Spleen (tissue), 11 donors: Measurements from ENCODE around the gene EPSTI1. TPM values are rescaled to one million over a fixed set of nuclear protein-coding genes. Genes with fewer than 3 reads are reported as not detected.

Experiments
- DNase-seq: peaks from one replicate; pipeline ENCODE4 v3.0.0-alpha.2; 2020
- H3K27ac ChIP-seq, 8 donors: fragments of 200-600 bp; sonication (generic) in 7 of 8; 1 replicate in 4 of 8; 2 replicates in 4 of 8; pipeline versions ENCODE4 v1.5.0 to v1.8.0; 2016 to 2021; ENCODE audit warnings: inconsistent platforms in 4 of 8, mild to moderate bottlenecking in 4 of 8, moderate library complexity in 1 of 8
- H3K27me3 ChIP-seq, 7 donors: fragments of 200-600 bp; sonication (generic) in 6 of 7; replicated peaks in 1 of 7; 1 replicate in 4 of 7; 2 replicates in 3 of 7; pipeline versions ENCODE4 v1.5.0 to v1.8.0; 2016 to 2021; ENCODE audit warnings: inconsistent platforms in 3 of 7, mild to moderate bottlenecking in 1 of 7
- H3K36me3 ChIP-seq, 6 donors: fragments of 200-600 bp; sonication (generic) in 5 of 6; 1 replicate in 4 of 6; 2 replicates in 2 of 6; pipeline versions ENCODE4 v1.5.0 to v1.8.0; 2016 to 2021; ENCODE audit warnings: inconsistent platforms in 2 of 6
- H3K4me1 ChIP-seq, 6 donors: fragments of 200-600 bp; sonication (generic) in 5 of 6; 1 replicate in 3 of 6; 2 replicates in 3 of 6; pipeline versions ENCODE4 v1.5.0 to v1.8.0; 2016 to 2021; ENCODE audit warnings: inconsistent platforms in 3 of 6
- H3K4me3 ChIP-seq, 8 donors: fragments of 200-600 bp; sonication (generic) in 7 of 8; 1 replicate in 4 of 8; 2 replicates in 4 of 8; pipeline versions ENCODE4 v1.5.0 to v1.8.0; 2016 to 2021; ENCODE audit warnings: inconsistent platforms in 4 of 8, mild to moderate bottlenecking in 4 of 8, moderate library complexity in 2 of 8
- H3K9me3 ChIP-seq, 8 donors: fragments of 200-600 bp; sonication (generic) in 7 of 8; 1 replicate in 4 of 8; 2 replicates in 4 of 8; pipeline versions ENCODE4 v1.5.0 to v1.8.0; 2016 to 2021; ENCODE audit warnings: inconsistent platforms in 4 of 8
- CTCF ChIP-seq, 11 experiments: fragments of 200-600 bp in 7 of 11; fragments of 450-650 bp in 4 of 11; sonication (generic) in 4 of 11; IDR thresholded peaks in 8 of 11; conservative IDR thresholded peaks in 3 of 11; 1 replicate in 7 of 11; 2 replicates in 4 of 11; pipeline versions ENCODE4 v1.4.0 to v1.8.0; 2016 to 2021; ENCODE audit warnings: antibody characterized with exemption in 11 of 11, inconsistent platforms in 4 of 11, mild to moderate bottlenecking in 1 of 11
- POLR2A ChIP-seq, 3 donors: fragments of 450-650 bp; IDR thresholded peaks; one replicate each; pipeline ENCODE4 v1.5.1; 2017; ENCODE audit warnings: antibody characterized with exemption in 3 of 3, mild to moderate bottlenecking in 1 of 3
- POLR2AphosphoS5 ChIP-seq, 3 donors: sonication (generic); formaldehyde crosslinking; IDR thresholded peaks; one replicate each; pipeline ENCODE4 v1.5.1; 2017; ENCODE audit warnings: antibody characterized with exemption in 3 of 3
- WGBS, 5 donors: extraction: QIAGEN DNeasy Blood & Tissue Kit in 3 of 5; methylation state at CpG; one replicate each; pipeline versions ENCODE4 v1.1.5 to v1.1.7; 2013 to 2018; 5-methylcytosine and 5-hydroxymethylcytosine counted together
- intact Hi-C: fragments of 100-400 bp; cut with DNase I; formaldehyde crosslinking; loops from one replicate; pipeline ENCODE4 v1.15.0; 2023; ENCODE audit warnings: low total_unique reads
- polyA plus RNA-seq, 3 donors: library from polyadenylated mRNA; stranded (reverse); fragments of 200-250 nt; gene quantifications; one replicate each; pipeline ENCODE4 v1.2.1, GENCODE V29; 2013
- total RNA-seq, 7 donors: library from RNA; depleted of rRNA in 3 of 7; stranded (reverse); fragments of >200 nt in 3 of 7; fragmentation: NEBNext Ultra II Directional in 4 of 7; extraction: Animal tissue kit (Norgen Biotek cat#: 25700) in 4 of 7; gene quantifications; one replicate each; pipeline versions ENCODE4 v1.1.0 to v1.2.1, GENCODE V29; 2016 to 2021
- donor health status: healthy with polysubstance abuse.
- donor health status: DM: no; HTN: no; CAD: no; lungs with moderate emphysema.
- donor health status: DM: no; HTN: no; CAD: no.
- donor health status: Bipolar disorder and iron deficiency.
- donor health status: healthy.
- donor health status: DM: no; HTN: no; CAD: no.
- donor health status: DM: yes; HTN: yes; CAD: no.

Gene EPSTI1
- total and polyA plus RNA-seq, 10 donors, result 9.9 to 50.2 (median 20.1) TPM

- Histone ChIP-seq H3K9me3 (no peaks in the 10 kb centered on the region), H3K36me3 (peaks cover 0 to 12% (median 0%) of the 10 kb centered on the region in 6 donors), H3K4me3 (no peak overlapping the region), H3K27ac (no peak overlapping the region), H3K4me1 (peaks cover 11 to 65% (median 36%) of the 10 kb centered on the region in 6 donors), H3K27me3 (no peaks in the 10 kb centered on the region)
- 42 to 59% (median 55%) methylated on average over 2 of the region's 2 CpGs for WGBS, 5 donors
- DNase-seq, result no peak
- no peak for TF ChIP-seq POLR2A (IDR thresholded peaks at IDR 0.05)
- TF ChIP-seq CTCF (IDR thresholded peaks at IDR 0.05 in 8 of 11, conservative IDR thresholded peaks at IDR 0.05 in 3 of 11), result no peak
- TF ChIP-seq POLR2AphosphoS5 (IDR thresholded peaks at IDR 0.05), result no peak
- intact Hi-C loops, result no loop called here
Measured at GRCh38 chr13:43026262-43026661, 34.2 kb upstream of the EPSTI1 start.

- H3K27me3 ChIP-seq, result no peaks in the 10 kb centered on the region
Measured at GRCh38 chr13:43023289-43023963, 31.4 kb upstream of the EPSTI1 start, which contains the start of gene DNAJC15. Gene DNAJC15 (plus strand): TSS chr13:43023586. CDS start chr13:43023627, 41 bp downstream.

GRCh38 chr13:43022934-43023288 is 30.9 kb upstream of the EPSTI1 start:
- peak overlapping the region; percentile 78 to 92 (median 89) for H3K27ac ChIP-seq
- peaks cover 0 to 4% (median 0%) of the 10 kb centered on the region in 6 donors for H3K36me3 ChIP-seq
- no peak for DNase-seq
- no peaks in the 10 kb centered on the region for H3K27me3 ChIP-seq
- intact Hi-C loops, result no loop called here
- H3K9me3 ChIP-seq, result no peaks in the 10 kb centered on the region
- WGBS, 5 donors, result 67 to 75% (median 72%) methylated on average over 12 of the region's 12 CpGs
- H3K4me1 ChIP-seq, result peaks cover 11 to 51% (median 35%) of the 10 kb centered on the region in 6 donors
- TF ChIP-seq POLR2A (IDR thresholded peaks at IDR 0.05) (no peak), POLR2AphosphoS5 (IDR thresholded peaks at IDR 0.05) (no peak), CTCF (IDR thresholded peaks at IDR 0.05 in 8 of 11, conservative IDR thresholded peaks at IDR 0.05 in 3 of 11) (no peak)
- peak overlapping the region; percentile 56 to 75 (median 62) for H3K4me3 ChIP-seq

More at GRCh38 chr13:43023289-43023963, 31.4 kb upstream of the EPSTI1 start, which contains the start of gene DNAJC15:
- TF ChIP-seq POLR2A (IDR thresholded peaks at IDR 0.05) (no peak), POLR2AphosphoS5 (IDR thresholded peaks at IDR 0.05) (peak; percentile 87 to 94 (median 93)), CTCF (IDR thresholded peaks at IDR 0.05 in 8 of 11, conservative IDR thresholded peaks at IDR 0.05 in 3 of 11) (peak in 3 of 11 experiments; percentile 15 to 43 (median 18))
- Histone ChIP-seq H3K36me3 (peaks cover 0 to 8% (median 0%) of the 10 kb centered on the region in 6 donors), H3K9me3 (no peaks in the 10 kb centered on the region), H3K4me1 (peaks cover 11 to 55% (median 36%) of the 10 kb centered on the region in 6 donors), H3K27ac (peak within 1 kb of the TSS; percentile 78 to 92 (median 89)), H3K4me3 (peak within 1 kb of the TSS; percentile 56 to 75 (median 62))
- WGBS, 5 donors, result 1 to 14% (median 3%) methylated on average over 35 to 48 of the region's 48 CpGs
- peak; percentile 94 for DNase-seq
- intact Hi-C loops, result no loop called here

- no peak for DNase-seq
- no peaks in the 10 kb centered on the region for H3K36me3 ChIP-seq
- H3K9me3 ChIP-seq, result no peaks in the 10 kb centered on the region
- no peak overlapping the region for H3K27ac ChIP-seq
- no peak overlapping the region for H3K4me3 ChIP-seq
- H3K27me3 ChIP-seq, result no peaks in the 10 kb centered on the region
- TF ChIP-seq POLR2A (IDR thresholded peaks at IDR 0.05) (no peak), POLR2AphosphoS5 (IDR thresholded peaks at IDR 0.05) (no peak), CTCF (IDR thresholded peaks at IDR 0.05 in 8 of 11, conservative IDR thresholded peaks at IDR 0.05 in 3 of 11) (no peak)
- H3K4me1 ChIP-seq, result peaks cover 11 to 43% (median 33%) of the 10 kb centered on the region in 6 donors
- intact Hi-C loops, result no loop called here
- 90 to 93% (median 92%) methylated on average over 11 of the region's 11 CpGs for WGBS, 5 donors
Measured at GRCh38 chr13:43021926-43022670, 30.1 kb upstream of the EPSTI1 start.
